GM18861 (cell line): ENCODE measurements around the gene COL9A3.

ENCODE experiments used
- ATAC-seq: cut with Tn5 transposase; IDR thresholded peaks from one replicate; pipeline ENCODE4 v1.9.1; 2021; ENCODE audit not compliant: unreplicated experiment

Gene COL9A3

GRCh38 chr20:62796699-62797491 is 20.0 kb upstream of the COL9A3 start:
- ATAC-seq = no peak

DNA sequence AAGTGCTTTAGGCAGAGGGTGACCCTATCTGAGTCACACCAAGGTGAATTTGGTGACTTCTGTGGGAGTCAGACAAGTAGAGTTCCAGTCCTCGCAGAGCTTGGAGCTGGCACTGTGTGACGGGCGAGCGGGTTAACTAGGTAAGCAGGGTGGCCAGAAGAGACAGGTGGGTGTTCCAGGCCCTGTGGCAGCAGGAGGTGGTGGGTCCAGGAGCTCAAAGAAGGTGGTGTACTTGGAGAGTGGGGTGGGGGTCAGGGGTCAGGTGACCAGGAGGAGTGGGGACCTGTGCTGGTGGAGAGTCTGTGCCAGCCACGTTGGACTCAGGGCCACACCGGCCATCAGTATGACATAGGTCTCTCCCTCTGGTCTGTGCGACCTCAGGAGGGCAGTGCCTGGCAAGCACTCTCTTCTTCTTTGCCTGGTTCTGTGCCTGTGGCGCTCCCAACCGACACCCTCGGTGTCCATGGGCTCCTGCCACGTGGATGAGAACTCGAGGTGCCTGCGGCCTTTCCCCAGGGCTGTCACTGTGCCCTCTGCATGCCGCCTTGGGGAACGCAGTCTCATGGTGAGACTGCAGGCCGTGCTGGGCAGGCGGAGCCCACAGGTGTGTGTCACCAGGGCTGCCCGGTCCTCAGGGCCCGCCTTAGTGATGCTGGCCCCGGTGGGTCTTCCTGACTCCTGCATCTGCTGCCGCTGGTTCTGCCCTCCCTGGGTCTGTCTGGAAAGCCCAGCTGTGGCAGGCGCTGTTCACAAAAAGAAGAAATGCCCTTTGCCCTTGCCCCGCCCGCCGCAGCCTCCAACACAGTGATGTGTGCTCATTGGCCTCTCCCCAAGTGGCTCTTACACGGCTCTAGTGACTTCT is 18.9 kb upstream of the COL9A3 start:
- no peak for ATAC-seq

GRCh38 chr20:62799036-62799435 is 17.8 kb upstream of the COL9A3 start:
- no peak for ATAC-seq

DNA sequence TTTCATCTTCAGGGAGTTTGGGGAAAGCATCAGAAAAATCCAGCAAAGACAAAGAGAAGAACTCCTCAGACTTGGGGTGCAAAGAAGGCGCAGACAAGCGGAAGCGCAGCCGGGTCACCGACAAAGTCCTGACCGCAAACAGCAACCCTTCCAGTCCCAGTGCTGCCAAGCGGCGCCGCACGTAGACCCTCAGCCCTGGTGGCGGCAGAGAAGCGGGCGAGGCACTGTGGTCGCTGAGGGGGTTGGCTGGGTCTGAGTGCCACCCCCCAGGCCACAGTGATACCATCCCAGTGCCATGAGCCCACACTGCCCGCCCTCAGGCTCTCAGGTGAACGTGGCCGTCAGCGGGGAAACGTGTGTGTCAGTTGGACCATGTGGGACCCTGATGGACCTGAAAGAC is 17.4 kb upstream of the COL9A3 start:
- ATAC-seq = no peak

GRCh38 chr20:62799873-62800272 is 17.0 kb upstream of the COL9A3 start:
- no peak for ATAC-seq

GRCh38 chr20:62800314-62801259 is 16.3 kb upstream of the COL9A3 start:
- ATAC-seq = no peak

GRCh38 chr20:62801284-62802010 is 15.4 kb upstream of the COL9A3 start:
- ATAC-seq = no peak

DNA sequence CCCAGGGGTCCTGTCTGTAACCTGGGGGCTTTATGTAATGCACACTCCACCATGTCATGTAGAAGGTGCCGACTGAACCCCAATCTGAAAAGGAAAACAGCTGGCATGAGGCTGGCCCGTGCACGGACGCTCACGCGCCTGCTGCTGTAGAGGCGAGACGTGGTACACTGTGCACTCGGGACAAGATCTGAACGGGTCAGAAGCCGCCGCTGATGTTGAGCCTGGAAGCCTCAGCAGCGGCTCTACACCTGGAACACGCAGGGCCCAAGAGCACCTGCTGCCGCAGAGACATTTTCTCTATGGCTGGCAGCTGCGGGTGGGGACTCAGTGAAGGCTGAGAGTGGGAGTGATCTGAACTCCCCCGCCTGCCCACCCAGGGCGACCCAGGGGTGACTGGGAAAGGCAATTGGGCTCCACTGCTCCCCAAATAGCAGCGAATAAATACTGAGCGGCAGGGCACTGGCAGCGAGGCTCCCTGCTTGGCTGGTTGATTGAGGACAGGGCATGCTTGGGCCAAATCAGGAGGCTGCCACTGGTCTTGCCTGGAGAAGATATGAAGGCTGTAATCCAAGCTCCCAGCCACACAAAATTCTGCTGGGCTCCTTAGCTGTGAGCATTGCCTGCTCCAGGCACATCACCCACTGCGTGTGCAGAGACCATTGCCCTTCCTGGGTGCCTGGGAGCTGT is 14.7 kb upstream of the COL9A3 start:
- ATAC-seq = no peak

DNA sequence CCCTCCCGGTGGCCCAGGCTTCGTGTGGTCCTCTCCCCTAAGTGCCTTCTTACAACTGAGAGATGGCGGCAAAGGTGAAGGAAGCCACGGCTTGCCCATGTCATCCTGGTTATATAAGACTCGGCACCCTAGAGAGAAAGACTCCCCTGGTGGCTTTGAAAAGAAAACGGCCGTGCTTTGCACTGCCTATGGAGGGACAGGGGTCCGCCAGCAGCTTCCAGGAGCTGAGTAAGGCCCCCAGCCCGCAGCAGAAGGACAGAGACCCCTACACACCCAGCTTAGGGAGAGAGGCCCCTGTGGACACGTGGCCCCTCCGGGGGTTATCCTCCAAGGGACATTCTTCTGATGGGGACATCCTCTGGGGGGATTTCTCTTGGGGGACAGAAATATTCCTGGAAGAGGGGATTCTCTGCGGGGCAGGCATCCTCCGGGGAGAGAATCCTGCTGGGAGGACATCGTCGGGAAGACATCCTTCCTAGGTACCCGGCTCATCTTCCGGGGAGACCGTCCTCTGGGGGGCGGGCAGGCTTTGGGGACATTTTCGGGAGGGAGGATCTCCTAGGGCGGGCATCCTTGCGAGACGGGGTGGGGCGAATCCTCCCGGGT is 12.7 kb upstream of the COL9A3 start:
- no peak for ATAC-seq

- no peak for ATAC-seq
These were observed 12.2 kb upstream of the COL9A3 start, which contains the start of gene OGFR for GRCh38 chr20:62804627-62805154. TSS of gene OGFR (plus strand) at chr20:62804835. CDS start at chr20:62804860, 25 bp downstream.

- ATAC-seq = no peak
These were observed 11.6 kb upstream of the COL9A3 start for GRCh38 chr20:62805155-62805710.

- ATAC-seq = no peak
These were observed 11.0 kb upstream of the COL9A3 start for GRCh38 chr20:62805711-62806382.

GRCh38 chr20:62806383-62807050 is 10.3 kb upstream of the COL9A3 start:
- no peak for ATAC-seq

- ATAC-seq = no peak
These were observed 9.2 kb upstream of the COL9A3 start for GRCh38 chr20:62807444-62808210.

DNA sequence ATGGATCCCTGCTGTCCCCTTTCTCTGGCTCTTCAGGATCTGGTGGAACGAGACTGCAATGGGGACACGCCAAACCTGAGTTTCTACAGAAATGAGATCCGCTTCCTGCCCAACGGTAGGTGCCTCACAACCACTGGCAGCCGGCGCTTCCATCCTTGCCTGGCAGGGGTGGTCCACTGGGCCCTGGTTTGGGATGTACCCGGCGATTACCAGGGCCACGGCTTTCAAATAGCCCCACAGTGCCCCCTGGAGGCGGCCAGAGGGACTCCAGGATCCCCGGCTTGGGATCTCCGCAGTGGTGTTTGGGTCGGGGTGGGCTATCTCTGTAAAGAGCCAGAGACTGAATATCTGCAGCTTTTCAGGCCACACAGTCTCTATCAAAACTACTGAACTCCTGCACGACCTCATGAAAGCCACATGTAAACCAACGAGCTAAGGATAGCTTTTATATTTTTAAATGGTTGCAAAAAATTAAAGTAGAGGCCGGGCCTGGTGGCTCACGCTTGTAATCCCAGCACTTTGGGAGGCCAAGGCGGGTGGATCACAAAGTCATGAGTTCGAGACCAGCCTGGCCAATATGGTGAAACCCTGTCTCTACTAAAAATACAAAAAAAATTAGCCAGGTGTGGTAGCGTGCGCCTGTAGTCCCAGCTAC is 8.5 kb upstream of the COL9A3 start:
- no peak for ATAC-seq
